ENCODE measurements around the gene MAMLD1.

- no peak for TF ChIP-seq ZNF384 (IDR thresholded peaks at IDR 0.05; ENCODE audit: low read depth, low read length)
- no peak for TF ChIP-seq ZBTB26 (CRISPR knock-in tag; IDR thresholded peaks at IDR 0.05)
- no peak for TF ChIP-seq ZBTB33 (CRISPR knock-in tag; IDR thresholded peaks at IDR 0.05)
- no peak for TF ChIP-seq RAD21 (CRISPR knock-in tag; conservative IDR thresholded peaks at IDR 0.05 in 1 of 2, IDR thresholded peaks at IDR 0.05 in 1 of 2)
- TF ChIP-seq REST (IDR thresholded peaks at IDR 0.05; ENCODE audit: borderline replicate concordance) = no peak
- no peak for TF ChIP-seq REST (CRISPR knock-in tag; IDR thresholded peaks at IDR 0.05; ENCODE audit: low read depth)
- no peak for TF ChIP-seq MAX (CRISPR knock-in tag; IDR thresholded peaks at IDR 0.05)
These were observed 41.9 kb downstream of the MAMLD1 start for GRCh38 chrX:150405006-150405405.

Data from K562 (cell line).